Ovary (tissue), 9 donors: Measurements from ENCODE around the gene DMXL1. TPM values are rescaled to one million over a fixed set of nuclear protein-coding genes. Genes with fewer than 3 reads are reported as not detected.
"Not testable (repeated sequence)": the region's sequence is repeated elsewhere in the genome, so short reads cannot be mapped to it uniquely, and the experiment has no call there.

Source experiments
- DNase-seq, 5 donors: peaks; one replicate each; pipeline ENCODE4 v3.0.0-alpha.2; 2019 to 2020
- H3K27ac ChIP-seq, 2 donors: fragments of 200-600 bp; one replicate each; pipeline versions ENCODE4 v1.5.1 to v1.8.0; 2019 to 2022
- H3K27me3 ChIP-seq: fragments of 200-600 bp; one replicate; pipeline ENCODE4 v1.8.0; 2022
- H3K36me3 ChIP-seq: fragments of 200-600 bp; sonication (generic); one replicate; pipeline ENCODE4 v1.5.1; 2019
- H3K4me1 ChIP-seq: one replicate; pipeline ENCODE4 v1.8.1; 2013; ENCODE audit warnings: mild to moderate bottlenecking, moderate library complexity; ENCODE audit not compliant: insufficient read depth
- H3K4me3 ChIP-seq: fragments of 200-600 bp; sonication (generic); one replicate; pipeline ENCODE4 v1.5.1; 2017
- H3K9me3 ChIP-seq, 2 donors: fragments of 200-600 bp in 1 of 2; sonication (generic) in 1 of 2; one replicate each; pipeline versions ENCODE4 v1.5.1 to v1.8.1; 2013 to 2019; ENCODE audit warnings: mild to moderate bottlenecking in 1 of 2, moderate library complexity in 1 of 2
- EP300 ChIP-seq: sonication (generic); formaldehyde crosslinking; IDR thresholded peaks from one replicate; pipeline ENCODE4 v1.6.1; 2017; ENCODE audit warnings: antibody characterized with exemption
- POLR2A ChIP-seq: fragments of 450-650 bp; IDR thresholded peaks from one replicate; pipeline ENCODE4 v1.6.1; 2017; ENCODE audit warnings: antibody characterized with exemption, mild to moderate bottlenecking, moderate library complexity
- WGBS, 3 donors: extraction: QIAGEN DNeasy Blood & Tissue Kit in 1 of 3; methylation state at CpG; one replicate each; pipeline versions ENCODE4 v1.1.5 to v1.1.7; 2013 to 2017; 5-methylcytosine and 5-hydroxymethylcytosine counted together
- intact Hi-C, 4 donors: fragments of 100-400 bp; cut with DNase I; formaldehyde crosslinking; loops; one replicate each; pipeline versions ENCODE4 v1.11.0 to v1.15.1; 2022 to 2023
- polyA plus RNA-seq, 2 donors: library from polyadenylated mRNA; stranded (reverse); fragments of 200-250 nt in 1 of 2; fragments of 350-450 nt in 1 of 2; fragmentation: Illumina TruSeq in 1 of 2; extraction: RNeasy Lipid Tissue Mini Kit (QIAGEN cat#74804) in 1 of 2; gene quantifications; one replicate each; pipeline ENCODE4 v1.2.3, GENCODE V29; 2013 to 2014
- total RNA-seq, 7 donors: library from RNA; depleted of rRNA in 2 of 7; stranded (reverse); fragments of >200 nt in 2 of 7; fragmentation: NEBNext Ultra II Directional in 3 of 7; extraction: Animal tissue kit (Norgen Biotek cat#: 25700) in 3 of 7; gene quantifications; one replicate each; pipeline versions ENCODE4 v1.1.0 to v1.2.4, GENCODE V29; 2016 to 2023
- TF ChIP-seq, protein P1 (sequence below), 3 donors: fragments of 450-650 bp in 2 of 3; fragments of 200-600 bp in 1 of 3; IDR thresholded peaks; one replicate each; pipeline versions ENCODE4 v1.5.1 to v1.8.0; 2016 to 2022; ENCODE audit warnings: antibody characterized with exemption in 3 of 3, mild to moderate bottlenecking in 1 of 3
- donor health status: DM: no; HTN: no; CAD: no; lungs with moderate emphysema.
- donor health status: DM: no; HTN: no; CAD: no.
- donor health status: Bipolar disorder and iron deficiency.
- donor health status: DM: yes; HTN: yes; CAD: no.
- donor health status: DM: no; HTN: no; CAD: no.
- donor health status: DM: yes; HTN: yes; CAD: no.

DMXL1 gene
- total and polyA plus RNA-seq, 9 donors = 11.9 to 50.1 (median 39.1) TPM

DNA sequence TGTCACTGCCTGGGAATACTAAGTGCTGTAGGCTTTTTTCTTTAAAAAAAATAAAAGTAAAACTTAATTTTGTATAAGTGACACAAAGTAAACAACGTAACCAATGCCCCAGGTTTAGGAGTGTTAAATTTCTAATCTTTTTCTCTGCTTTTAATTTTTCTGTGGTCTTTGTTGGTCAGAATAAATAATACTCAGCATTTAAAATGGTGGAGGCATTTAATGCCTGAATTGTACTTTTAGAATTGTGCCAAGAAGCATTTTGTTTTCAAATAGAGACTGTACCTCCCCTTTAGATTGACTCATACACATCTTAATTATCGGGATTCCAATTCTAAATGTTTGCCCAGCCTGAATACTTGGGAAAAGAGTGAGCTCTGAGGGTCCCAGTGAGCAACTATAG is 1.6 kb downstream of the DMXL1 start:
- Histone ChIP-seq H3K27me3 (no peaks in the 10 kb centered on the region), H3K27ac (no peak overlapping the region), H3K36me3 (no peaks in the 10 kb centered on the region), H3K4me3 (peak overlapping the region; percentile 91), H3K4me1 (peaks cover 11% of the 10 kb centered on the region), H3K9me3 (no peaks in the 10 kb centered on the region)
- TF ChIP-seq EP300 = no peak
- TF ChIP-seq, protein P1, sequence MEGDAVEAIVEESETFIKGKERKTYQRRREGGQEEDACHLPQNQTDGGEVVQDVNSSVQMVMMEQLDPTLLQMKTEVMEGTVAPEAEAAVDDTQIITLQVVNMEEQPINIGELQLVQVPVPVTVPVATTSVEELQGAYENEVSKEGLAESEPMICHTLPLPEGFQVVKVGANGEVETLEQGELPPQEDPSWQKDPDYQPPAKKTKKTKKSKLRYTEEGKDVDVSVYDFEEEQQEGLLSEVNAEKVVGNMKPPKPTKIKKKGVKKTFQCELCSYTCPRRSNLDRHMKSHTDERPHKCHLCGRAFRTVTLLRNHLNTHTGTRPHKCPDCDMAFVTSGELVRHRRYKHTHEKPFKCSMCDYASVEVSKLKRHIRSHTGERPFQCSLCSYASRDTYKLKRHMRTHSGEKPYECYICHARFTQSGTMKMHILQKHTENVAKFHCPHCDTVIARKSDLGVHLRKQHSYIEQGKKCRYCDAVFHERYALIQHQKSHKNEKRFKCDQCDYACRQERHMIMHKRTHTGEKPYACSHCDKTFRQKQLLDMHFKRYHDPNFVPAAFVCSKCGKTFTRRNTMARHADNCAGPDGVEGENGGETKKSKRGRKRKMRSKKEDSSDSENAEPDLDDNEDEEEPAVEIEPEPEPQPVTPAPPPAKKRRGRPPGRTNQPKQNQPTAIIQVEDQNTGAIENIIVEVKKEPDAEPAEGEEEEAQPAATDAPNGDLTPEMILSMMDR (IDR thresholded peaks at IDR 0.05) = no peak
- TF ChIP-seq POLR2A = no peak
- DNase-seq = no peak
- intact Hi-C loops = no loop called here
- 59 to 71% (median 63%) methylated on average over 2 of the region's 2 CpGs for WGBS, 3 donors

DNA sequence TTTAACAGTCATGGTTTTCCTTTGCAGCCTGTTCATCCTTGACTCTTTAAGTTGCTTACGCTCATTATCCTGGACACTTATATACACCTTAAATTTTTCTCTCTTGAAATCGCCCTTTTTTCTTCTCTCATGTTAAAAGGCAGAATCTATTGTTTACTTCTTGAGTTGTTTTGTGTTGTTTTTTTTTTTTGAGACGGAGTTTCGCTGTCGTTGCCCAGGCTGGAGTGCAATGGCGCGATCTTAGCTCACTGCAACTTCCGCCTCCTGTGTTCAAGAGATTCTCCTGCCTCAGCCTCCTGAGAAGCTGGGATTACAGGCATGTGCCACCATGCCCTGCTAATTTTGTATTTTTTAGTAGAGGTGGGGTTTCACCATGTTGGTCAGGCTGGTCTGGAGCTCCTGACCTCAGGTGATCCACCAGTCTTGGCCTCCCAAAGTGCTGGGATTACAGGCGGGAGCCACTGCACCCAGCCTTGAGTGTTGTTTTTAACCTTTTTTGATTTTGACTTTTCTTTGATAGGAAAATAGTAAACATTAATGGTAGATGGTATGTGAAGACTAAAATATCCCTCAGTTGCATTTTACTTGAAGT is 3.0 kb downstream of the DMXL1 start:
- H3K27me3 ChIP-seq, DNase-seq, intact Hi-C loops, H3K9me3 ChIP-seq, H3K27ac ChIP-seq, H3K4me3 ChIP-seq, H3K36me3 ChIP-seq: not testable (repeated sequence)
- 88 to 94% (median 93%) methylated on average over 9 of the region's 9 CpGs for WGBS, 3 donors
- peaks cover 11% of the 10 kb centered on the region for H3K4me1 ChIP-seq

DNA sequence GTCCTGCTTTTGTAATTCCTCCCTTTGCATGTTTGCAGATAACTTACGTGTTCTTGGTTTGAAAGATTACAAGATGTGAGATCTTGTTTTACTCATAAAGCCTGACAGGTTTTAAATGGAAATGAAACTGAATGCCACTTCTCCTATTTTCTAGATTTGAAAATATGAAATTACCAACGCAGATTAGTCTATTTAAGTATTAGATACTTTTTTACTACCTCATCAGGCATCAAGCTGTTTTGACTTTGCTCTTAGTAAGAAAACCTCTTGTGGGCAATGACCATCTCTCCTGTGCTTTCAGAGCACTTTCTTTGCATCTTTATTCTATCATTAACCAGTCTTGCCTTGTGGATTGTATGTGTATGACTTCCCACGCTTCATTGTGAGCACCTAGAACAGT is 3.5 kb downstream of the DMXL1 start:
- Histone ChIP-seq H3K4me1 (peaks cover 13% of the 10 kb centered on the region), H3K27ac (no peak overlapping the region), H3K9me3 (no peaks in the 10 kb centered on the region), H3K36me3 (no peaks in the 10 kb centered on the region), H3K4me3 (no peak overlapping the region), H3K27me3 (no peaks in the 10 kb centered on the region)
- 79 to 86% (median 81%) methylated on average over 3 of the region's 3 CpGs for WGBS, 3 donors
- no peak for TF ChIP-seq EP300
- TF ChIP-seq, protein P1 (IDR thresholded peaks at IDR 0.05) = no peak
- no peak for TF ChIP-seq POLR2A
- no peak for DNase-seq
- intact Hi-C loops = no loop called here

DNA sequence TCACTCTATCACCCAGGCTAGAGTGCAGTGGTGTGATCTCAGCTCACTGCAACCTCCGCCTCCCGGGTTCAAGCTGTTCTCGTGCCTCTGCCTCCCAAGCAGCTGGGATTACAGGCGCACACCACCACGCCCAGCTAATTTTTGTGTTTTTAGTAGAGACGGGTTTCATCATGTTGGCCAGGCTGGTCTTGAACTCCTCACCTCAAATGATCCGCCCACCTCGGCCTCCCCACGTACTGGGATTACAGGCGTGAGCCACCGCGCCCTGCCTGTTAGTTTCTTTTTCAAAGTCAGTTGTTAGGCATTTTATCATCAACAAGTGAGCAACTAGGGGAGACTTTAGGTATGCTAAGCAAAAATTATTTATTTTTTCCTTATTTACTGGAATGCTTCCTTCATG is 4.4 kb downstream of the DMXL1 start:
- intact Hi-C loops, H3K4me3 ChIP-seq, DNase-seq, H3K27ac ChIP-seq, H3K27me3 ChIP-seq, H3K36me3 ChIP-seq, H3K9me3 ChIP-seq: not testable (repeated sequence)
- H3K4me1 ChIP-seq = peaks cover 10% of the 10 kb centered on the region
- 93 to 96% (median 95%) methylated on average over 12 of the region's 12 CpGs for WGBS, 3 donors

DNA sequence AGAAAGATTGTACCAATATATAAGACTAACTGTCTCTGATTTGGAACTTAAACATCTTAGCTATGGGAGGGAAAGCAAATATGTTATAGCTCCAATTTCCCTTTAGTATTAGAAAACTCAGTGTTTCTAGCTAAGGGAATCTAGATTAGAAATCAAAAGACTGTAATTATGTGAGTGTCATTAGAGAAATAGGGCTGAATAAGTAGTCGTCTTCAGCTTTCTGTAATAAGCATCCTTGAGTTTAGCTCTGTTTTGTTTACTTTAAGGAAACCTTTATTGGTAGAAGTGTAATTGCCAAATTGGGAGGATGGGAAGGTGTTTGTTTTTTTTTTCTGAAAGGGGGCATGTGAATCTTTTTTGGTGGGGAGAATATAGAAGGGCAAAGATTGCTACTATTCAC is 5.2 kb downstream of the DMXL1 start:
- peaks cover 10% of the 10 kb centered on the region for H3K4me1 ChIP-seq
- WGBS, 3 donors = 63 to 83% (median 75%) methylated on average over 1 of the region's 1 CpG
- intact Hi-C loops = no loop called here

More for the DNA sequence above, 5.2 kb downstream of the DMXL1 start:
- Histone ChIP-seq H3K9me3 (no peaks in the 10 kb centered on the region), H3K36me3 (no peaks in the 10 kb centered on the region), H3K4me3 (no peak overlapping the region), H3K27ac (no peak overlapping the region), H3K27me3 (no peaks in the 10 kb centered on the region)
- TF ChIP-seq, protein P1 (IDR thresholded peaks at IDR 0.05) = no peak
- TF ChIP-seq POLR2A = no peak
- no peak for TF ChIP-seq EP300
- no peak for DNase-seq
